ENCODE data around the gene NKD2.

NKD2 gene

DNA sequence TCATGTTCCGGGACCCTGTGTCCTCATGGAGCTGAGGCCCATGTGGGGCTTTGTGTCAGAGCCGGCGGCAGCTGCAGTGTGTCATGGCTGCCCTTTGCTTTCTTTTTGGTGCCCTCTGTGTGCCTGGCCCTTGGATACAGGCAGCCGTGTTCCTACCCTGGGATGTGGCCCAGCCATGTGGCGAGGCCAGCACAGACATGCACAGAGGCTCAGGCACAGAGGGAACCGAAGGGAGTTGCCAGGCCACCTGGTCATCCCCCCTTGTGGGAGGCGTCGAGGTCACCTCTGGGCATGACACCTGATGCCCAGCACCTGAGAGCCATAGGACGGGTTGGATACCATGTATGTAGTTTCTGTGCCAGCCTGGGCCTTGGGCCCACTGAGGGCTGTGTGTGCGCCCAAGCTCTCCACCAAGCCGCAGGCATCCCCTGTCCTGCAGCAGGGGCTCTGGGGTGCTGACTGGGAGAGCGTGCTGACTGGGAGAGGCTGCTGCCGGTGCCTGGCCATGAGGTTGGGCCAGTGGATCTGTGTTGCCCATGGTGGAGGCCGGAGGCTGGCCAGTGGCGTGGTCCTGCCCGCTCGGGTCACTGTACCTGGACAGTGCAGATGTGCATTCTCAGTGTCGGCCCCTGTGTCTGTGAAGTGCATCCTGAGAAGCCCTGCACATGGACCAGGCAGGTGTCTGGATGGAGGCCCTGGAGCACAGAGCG lies 4.8 kb downstream of the NKD2 start:
- Histone ChIP-seq H3K27me3 (ENCODE audit: insufficient read depth, low read depth) (no peaks in the 10 kb centered on the region), H4K20me1 (ENCODE audit: insufficient read depth) (peaks cover 40% of the 10 kb centered on the region), H3K4me1 (ENCODE audit: low read depth, poor library complexity, severe bottlenecking) (peaks cover 55% of the 10 kb centered on the region), H3K4me3 (IDR thresholded peaks at IDR 0.05; ENCODE audit: insufficient read depth, low read depth, low read length) (no peak overlapping the region), H3K27ac (no peak overlapping the region; the same call in 1 of the 2 replicates), H3K4me2 (no peak overlapping the region; the same call in 1 of the 2 replicates), H3K79me2 (ENCODE audit: insufficient read depth, low read depth) (peaks cover 93% of the 10 kb centered on the region), H3K9ac (no peak overlapping the region), H3K36me3 (ENCODE audit: insufficient read depth) (peaks cover 16% of the 10 kb centered on the region; the same call in 1 of the 2 replicates), H2AFZ (ENCODE audit: low read depth) (no peak overlapping the region)
- TF ChIP-seq, protein P1, sequence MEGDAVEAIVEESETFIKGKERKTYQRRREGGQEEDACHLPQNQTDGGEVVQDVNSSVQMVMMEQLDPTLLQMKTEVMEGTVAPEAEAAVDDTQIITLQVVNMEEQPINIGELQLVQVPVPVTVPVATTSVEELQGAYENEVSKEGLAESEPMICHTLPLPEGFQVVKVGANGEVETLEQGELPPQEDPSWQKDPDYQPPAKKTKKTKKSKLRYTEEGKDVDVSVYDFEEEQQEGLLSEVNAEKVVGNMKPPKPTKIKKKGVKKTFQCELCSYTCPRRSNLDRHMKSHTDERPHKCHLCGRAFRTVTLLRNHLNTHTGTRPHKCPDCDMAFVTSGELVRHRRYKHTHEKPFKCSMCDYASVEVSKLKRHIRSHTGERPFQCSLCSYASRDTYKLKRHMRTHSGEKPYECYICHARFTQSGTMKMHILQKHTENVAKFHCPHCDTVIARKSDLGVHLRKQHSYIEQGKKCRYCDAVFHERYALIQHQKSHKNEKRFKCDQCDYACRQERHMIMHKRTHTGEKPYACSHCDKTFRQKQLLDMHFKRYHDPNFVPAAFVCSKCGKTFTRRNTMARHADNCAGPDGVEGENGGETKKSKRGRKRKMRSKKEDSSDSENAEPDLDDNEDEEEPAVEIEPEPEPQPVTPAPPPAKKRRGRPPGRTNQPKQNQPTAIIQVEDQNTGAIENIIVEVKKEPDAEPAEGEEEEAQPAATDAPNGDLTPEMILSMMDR (conservative IDR thresholded peaks at IDR 0.05; ENCODE audit: low read depth, low read length) = no peak

DNA sequence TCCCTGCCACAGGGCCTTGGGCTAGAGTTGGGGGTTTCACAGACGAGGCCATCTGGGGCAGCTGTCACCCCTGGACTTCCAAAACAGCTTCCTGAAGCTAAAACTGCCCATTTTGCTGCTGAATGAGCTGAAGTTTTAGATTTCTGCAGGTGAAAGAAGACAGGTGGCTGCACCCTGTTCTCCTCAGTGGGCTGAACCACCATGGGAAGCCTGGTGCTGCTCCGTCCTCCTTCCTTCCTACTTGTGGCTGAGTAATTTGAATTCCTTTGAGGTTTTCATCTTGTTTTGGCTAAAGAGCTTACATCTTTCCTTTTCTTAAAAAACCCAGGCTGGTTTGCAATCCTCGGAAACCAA lies 5.3 kb downstream of the NKD2 start:
- TF ChIP-seq, protein P1 (conservative IDR thresholded peaks at IDR 0.05; ENCODE audit: low read depth, low read length) = no peak
- no peaks in the 10 kb centered on the region for H3K27me3 ChIP-seq (ENCODE audit: insufficient read depth, low read depth)
- no peak overlapping the region for H3K27ac ChIP-seq
- no peak overlapping the region for H3K4me2 ChIP-seq
- H3K4me1 ChIP-seq (ENCODE audit: low read depth, poor library complexity, severe bottlenecking) = peaks cover 59% of the 10 kb centered on the region
- H3K79me2 ChIP-seq (ENCODE audit: insufficient read depth, low read depth) = peaks cover 98% of the 10 kb centered on the region
- H4K20me1 ChIP-seq (ENCODE audit: insufficient read depth) = peaks cover 40% of the 10 kb centered on the region
- peaks cover 16% of the 10 kb centered on the region; the same call in 1 of the 2 replicates for H3K36me3 ChIP-seq (ENCODE audit: insufficient read depth)
- H3K9ac ChIP-seq = no peak overlapping the region
- H2AFZ ChIP-seq (ENCODE audit: low read depth) = no peak overlapping the region
- no peak overlapping the region for H3K4me3 ChIP-seq (IDR thresholded peaks at IDR 0.05; ENCODE audit: insufficient read depth, low read depth, low read length)

DNA sequence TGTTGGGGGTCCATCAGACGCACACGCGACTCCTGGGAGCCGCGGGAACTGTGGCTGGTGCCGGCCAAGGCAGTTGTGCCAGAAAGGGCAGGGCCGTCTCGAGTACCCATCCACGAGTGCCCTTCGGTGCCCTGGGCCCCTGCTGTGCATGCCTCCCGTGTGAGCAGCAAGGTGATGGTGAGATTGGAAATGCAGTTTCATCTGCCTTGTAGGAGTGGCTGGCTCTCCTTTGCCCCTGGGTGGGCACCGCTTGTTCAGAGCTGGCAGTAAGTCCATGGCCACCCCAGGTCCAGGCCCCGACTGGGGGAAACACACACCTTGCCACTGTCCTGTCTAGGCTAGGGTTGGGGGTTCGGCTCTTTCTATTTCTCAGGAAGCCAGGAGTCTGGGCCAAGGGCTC lies 5.7 kb downstream of the NKD2 start:
- Histone ChIP-seq H2AFZ (ENCODE audit: low read depth) (no peak overlapping the region), H3K36me3 (ENCODE audit: insufficient read depth) (peaks cover 16% of the 10 kb centered on the region; the same call in 1 of the 2 replicates), H3K4me1 (ENCODE audit: low read depth, poor library complexity, severe bottlenecking) (peaks cover 63% of the 10 kb centered on the region), H3K27me3 (ENCODE audit: insufficient read depth, low read depth) (no peaks in the 10 kb centered on the region), H4K20me1 (ENCODE audit: insufficient read depth) (peaks cover 40% of the 10 kb centered on the region), H3K27ac (no peak overlapping the region), H3K4me2 (no peak overlapping the region), H3K4me3 (IDR thresholded peaks at IDR 0.05; ENCODE audit: insufficient read depth, low read depth, low read length) (no peak overlapping the region), H3K79me2 (ENCODE audit: insufficient read depth, low read depth) (peaks cover 100% of the 10 kb centered on the region), H3K9ac (no peak overlapping the region)
- TF ChIP-seq, protein P1 (conservative IDR thresholded peaks at IDR 0.05; ENCODE audit: low read depth, low read length) = no peak

DNA sequence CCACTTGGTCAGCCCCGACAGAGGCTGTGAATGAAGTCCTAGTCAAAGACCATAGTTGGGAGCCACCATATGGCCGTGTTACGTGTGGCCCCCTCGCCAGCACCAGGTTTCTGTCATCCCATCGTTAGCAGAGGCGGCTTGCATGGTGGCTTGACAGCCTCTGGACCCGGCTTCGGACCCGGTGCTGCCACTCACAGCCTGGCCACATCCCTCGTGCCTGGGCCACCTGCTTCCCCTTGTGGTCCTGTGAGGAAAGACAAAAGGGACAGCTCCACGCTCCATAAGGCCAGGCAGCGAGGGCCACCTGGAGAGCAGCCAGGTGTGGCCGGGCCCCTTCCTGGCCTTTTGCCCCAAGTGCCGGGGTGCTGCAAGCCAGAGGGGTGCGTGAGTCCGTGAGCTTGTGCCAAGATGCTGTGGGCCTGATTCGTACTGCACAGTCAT lies 6.2 kb downstream of the NKD2 start:
- Histone ChIP-seq H2AFZ (ENCODE audit: low read depth) (no peak overlapping the region), H4K20me1 (ENCODE audit: insufficient read depth) (peaks cover 40% of the 10 kb centered on the region), H3K36me3 (ENCODE audit: insufficient read depth) (peaks cover 16% of the 10 kb centered on the region; the same call in 1 of the 2 replicates), H3K9ac (peak overlapping the region; percentile 4; the same call in 1 of the 2 replicates), H3K27ac (peak overlapping the region; percentile 12; the same call in 1 of the 2 replicates), H3K4me2 (no peak overlapping the region), H3K4me3 (IDR thresholded peaks at IDR 0.05; ENCODE audit: insufficient read depth, low read depth, low read length) (no peak overlapping the region), H3K27me3 (ENCODE audit: insufficient read depth, low read depth) (no peaks in the 10 kb centered on the region), H3K79me2 (ENCODE audit: insufficient read depth, low read depth) (peaks cover 100% of the 10 kb centered on the region), H3K4me1 (ENCODE audit: low read depth, poor library complexity, severe bottlenecking) (peaks cover 67% of the 10 kb centered on the region)
- TF ChIP-seq, protein P1 (conservative IDR thresholded peaks at IDR 0.05; ENCODE audit: low read depth, low read length) = no peak

All from KMS-11 (cell line).